Activated T-cell treated with anti-CD3 and anti-CD28 coated beads for 4 hours (primary cell): ENCODE results near the gene SRSF6.
"Not testable (repeated sequence)": the region's sequence is repeated elsewhere in the genome, so short reads cannot be mapped to it uniquely, and the experiment has no call there.

ENCODE experiments used
- DNase-seq: peaks from one replicate; pipeline ENCODE4 v3.0.0-alpha.2; 2020

The SRSF6 gene

GRCh38 chr20:43450841-43451799 lies 6.6 kb upstream of the SRSF6 start:
- DNase-seq: no peak

- no peak for DNase-seq
These were observed 5.1 kb upstream of the SRSF6 start for GRCh38 chr20:43452404-43453126.

GRCh38 chr20:43456252-43456651 lies 1.4 kb upstream of the SRSF6 start:
- DNase-seq: not testable (repeated sequence)

DNA sequence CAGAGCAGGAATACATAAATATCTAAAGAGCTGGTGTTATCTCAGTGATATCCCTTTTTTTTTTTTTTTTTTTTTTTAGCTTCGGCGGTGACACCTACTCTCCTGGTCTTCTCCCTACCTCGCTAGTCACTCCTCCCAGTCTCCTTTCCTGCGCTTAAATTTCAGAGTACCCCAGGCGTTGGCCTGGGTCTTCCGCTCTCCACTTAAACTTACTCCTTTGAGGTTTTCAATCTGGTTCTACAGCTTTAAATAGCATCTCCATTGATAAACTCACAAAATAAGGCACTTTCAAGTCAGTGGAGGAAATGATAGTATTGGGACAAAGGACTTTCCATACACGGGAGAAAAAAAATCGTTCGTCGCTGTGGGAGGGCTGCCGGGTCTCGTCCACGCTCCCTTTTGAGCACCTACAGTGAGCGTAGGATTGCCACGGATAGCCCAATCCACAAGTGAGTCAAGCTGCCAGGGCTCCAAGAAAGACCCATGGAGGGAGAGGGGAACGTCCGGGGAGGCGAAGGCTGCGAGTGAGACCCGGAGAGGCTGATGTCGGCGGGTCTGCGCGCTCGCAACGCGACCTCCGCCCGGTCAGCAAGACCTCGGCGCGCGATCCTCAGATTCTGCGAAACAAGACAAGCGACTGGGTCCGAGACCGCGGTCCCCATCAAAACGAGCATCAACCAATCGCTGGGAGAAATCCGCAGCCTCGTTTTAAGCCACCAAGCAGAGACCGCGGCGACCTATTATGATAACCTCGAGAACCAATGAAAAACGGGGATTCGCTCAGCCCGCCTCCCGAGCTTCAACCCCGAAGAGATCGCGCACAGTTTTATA lies 672 bp upstream of the SRSF6 start:
- peak; percentile 80 for DNase-seq

DNA sequence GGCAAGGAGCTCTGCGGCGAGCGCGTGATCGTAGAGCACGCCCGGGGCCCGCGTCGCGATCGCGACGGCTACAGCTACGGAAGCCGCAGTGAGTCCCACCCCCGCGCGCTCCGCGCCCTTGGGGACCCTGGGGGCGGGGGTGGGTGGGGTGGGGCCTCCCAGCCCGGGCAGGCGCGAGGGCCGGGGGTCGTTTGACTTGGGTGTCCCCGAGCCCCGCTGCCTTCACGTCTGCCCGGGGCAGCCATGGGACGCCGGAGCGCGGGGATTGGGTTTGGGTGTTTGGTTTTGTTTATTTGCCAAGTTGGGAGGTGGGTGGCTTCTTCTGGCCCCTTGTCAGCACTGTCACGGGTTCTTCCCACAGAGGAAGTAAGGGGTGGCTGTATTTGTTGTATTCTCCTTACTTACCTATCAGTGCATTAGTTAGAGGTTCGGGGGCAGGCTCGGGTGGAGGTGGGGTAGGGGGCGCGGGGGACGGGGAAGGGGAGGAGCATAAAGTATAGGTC lies 777 bp downstream of the SRSF6 start:
- no peak for DNase-seq

- no peak for DNase-seq
These were observed 1.6 kb downstream of the SRSF6 start for GRCh38 chr20:43459022-43459942.

DNA sequence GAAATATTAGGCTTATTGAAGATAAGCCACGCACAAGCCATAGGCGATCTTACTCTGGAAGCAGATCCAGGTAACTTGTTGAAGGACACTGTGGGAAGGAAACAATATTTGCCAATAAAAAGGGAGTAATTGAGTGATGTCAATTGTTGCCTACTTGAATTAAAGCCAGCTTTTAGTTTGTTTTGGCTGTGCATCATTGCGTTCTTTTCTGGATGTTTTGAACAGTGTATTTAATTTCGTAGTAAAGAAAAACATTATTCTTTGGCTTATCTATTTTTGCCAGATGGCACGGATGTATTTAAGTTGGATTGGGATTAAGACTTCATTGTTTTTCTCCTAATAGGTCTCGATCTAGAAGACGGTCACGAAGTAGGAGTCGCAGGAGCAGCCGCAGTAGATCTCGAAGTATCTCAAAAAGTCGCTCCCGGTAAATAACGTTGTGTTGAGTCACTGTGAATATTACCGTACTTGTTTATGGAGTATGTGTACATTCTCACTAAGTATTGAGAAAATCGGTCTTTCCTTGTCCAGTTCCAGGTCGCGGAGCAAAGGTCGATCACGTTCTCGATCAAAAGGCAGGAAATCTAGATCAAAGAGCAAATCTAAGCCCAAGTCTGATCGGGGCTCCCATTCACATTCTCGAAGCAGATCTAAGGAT lies 2.6 kb downstream of the SRSF6 start:
- no peak for DNase-seq

GRCh38 chr20:43460830-43461200 lies 3.1 kb downstream of the SRSF6 start:
- no peak for DNase-seq

- no peak for DNase-seq
These were observed 4.4 kb downstream of the SRSF6 start for GRCh38 chr20:43461894-43462659.

- DNase-seq: no peak
These were observed 5.2 kb downstream of the SRSF6 start for GRCh38 chr20:43462660-43463526.

- no peak for DNase-seq
These were observed 6.0 kb downstream of the SRSF6 start for GRCh38 chr20:43463527-43464218.

DNA sequence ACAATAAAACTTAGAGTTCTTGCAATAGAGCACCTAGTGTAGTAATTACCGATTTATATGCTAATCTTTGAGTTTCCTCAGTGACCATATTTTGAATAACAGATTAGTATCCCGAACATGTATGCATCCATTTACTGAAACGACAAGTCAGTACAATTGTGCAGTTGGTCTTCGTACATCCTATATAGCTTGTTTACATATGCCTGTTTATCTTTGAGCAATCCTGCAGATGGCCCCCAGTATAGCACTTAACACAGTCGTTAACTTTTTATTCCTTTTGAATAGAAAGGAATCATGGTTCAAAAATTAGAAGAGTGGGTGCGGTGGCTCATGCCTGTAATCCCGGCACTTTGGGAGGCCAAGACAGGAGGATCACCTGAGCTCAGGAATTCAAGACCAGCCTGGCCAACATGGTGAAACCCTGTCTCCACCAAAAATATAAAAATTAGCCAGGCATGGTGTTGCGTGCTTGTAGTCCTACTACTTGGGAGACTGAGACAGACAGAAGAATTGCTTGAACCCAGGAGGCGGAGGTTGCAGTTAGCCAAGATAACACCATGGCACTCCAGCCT lies 6.6 kb downstream of the SRSF6 start:
- DNase-seq: no peak

- DNase-seq: no peak
These were observed 7.9 kb downstream of the SRSF6 start for GRCh38 chr20:43465625-43465943.

DNA sequence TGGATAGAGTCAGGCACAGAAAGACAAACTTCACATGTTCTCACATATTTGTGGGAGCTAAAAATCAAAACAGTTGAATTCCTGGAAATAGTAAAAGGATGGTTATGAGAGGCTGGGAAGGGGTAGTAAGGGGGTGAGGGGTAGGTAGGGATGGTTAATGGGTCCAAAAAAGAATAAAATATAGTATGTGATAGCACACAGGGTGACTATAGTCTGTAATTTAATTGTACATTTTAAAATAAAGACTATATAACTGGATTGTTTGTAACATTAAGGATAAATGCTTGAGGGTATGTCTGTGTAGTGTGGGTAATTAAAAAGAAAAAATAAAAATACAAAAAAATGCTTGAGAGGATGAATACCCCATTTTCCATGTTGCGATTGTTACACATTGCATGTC lies 9.9 kb downstream of the SRSF6 start:
- no peak for DNase-seq

GRCh38 chr20:43472671-43473380 lies 15.1 kb downstream of the SRSF6 start:
- DNase-seq: no peak

GRCh38 chr20:43473381-43473704 lies 15.6 kb downstream of the SRSF6 start:
- no peak for DNase-seq

DNA sequence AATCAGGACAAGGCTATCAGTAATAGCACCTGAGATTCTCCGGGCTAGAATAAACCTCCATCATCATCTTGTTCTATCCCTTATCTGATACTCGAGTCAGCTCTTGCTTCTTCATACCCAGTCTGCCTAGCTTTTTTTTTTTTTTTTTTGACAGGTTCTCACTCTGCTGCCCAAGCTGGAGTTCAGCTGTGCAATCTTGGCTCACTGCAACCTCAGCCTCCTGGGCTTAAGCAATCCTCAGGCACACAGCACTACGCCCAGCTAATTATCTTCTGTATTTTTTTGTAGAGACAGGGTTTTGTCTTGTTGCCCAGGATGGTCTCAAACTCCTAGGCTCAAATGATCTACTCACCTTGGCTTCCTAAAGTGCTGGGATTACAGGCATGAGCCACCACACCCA lies 19.5 kb downstream of the SRSF6 start:
- no peak for DNase-seq

DNA sequence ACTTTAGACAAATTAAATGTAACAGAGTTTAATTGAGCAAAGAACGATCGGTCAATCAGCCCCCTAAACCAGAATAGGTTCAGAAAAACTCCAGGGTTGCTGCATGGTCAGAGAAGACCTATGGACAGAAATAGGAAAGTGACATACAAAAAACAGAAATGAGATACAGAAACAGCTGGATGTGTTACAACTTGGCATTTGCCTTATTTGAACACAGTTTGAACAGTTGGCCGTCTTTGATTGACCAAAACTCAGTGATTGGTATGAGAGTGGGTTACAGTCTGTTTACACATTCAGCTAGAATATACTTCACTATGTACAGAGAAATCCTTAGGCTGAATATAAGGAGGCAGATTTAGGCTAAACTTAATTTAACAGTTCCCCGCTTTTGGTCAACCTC lies 19.9 kb downstream of the SRSF6 start:
- no peak for DNase-seq
